Amniotic stem cell (primary cell): Measurements from ENCODE around the gene NDUFB5.

Source experiments
- DNase-seq: peaks from one replicate; lab custom pipeline; 2025; lab: John Stamatoyannopoulos, UW

NDUFB5 gene

DNA sequence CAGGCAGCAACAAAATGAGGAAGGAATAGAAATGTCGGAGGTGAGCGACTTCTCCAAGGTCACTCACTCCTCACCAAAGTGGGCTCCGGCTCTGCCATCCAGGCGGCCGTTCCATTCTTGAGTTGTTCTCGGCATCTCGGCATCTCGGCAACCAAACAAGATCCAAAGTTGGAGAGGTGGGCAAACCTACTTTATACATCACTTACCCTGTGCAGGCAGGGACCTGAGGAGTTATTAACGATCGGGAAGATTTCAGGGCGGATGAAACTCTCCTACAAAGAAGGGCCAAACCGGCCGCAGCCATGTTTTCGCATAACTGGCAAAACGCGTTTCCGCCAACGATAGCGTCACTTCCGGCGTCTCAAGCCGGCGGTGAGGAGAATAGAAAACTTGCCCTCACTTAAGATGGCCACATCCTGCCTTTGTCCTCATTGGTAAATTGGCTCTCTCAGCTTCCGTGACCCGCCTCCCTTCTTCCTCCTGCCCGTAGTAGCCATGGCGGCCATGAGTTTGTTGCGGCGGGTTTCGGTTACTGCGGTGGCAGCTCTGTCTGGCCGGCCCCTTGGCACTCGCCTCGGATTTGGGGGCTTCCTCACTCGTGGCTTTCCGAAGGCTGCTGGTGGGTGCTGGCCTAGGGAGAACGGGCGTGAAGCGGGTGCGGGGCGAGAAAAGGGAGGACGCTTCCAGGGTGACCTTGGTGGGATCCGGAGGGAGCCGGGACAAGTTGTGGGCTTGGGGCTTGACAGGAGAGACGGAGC, at the start of gene NDUFB5, which contains the start of gene MRPL47:
TSS of gene NDUFB5 (plus strand) at position 474 of the 758 bp plus-strand sequence. CDS start at position 496, 22 bp downstream.
TSS of gene MRPL47 (minus strand) at position 318 of the 758 bp plus-strand sequence. CDS start at position 304, 14 bp downstream.
- DNase-seq: peak; percentile 96

DNA sequence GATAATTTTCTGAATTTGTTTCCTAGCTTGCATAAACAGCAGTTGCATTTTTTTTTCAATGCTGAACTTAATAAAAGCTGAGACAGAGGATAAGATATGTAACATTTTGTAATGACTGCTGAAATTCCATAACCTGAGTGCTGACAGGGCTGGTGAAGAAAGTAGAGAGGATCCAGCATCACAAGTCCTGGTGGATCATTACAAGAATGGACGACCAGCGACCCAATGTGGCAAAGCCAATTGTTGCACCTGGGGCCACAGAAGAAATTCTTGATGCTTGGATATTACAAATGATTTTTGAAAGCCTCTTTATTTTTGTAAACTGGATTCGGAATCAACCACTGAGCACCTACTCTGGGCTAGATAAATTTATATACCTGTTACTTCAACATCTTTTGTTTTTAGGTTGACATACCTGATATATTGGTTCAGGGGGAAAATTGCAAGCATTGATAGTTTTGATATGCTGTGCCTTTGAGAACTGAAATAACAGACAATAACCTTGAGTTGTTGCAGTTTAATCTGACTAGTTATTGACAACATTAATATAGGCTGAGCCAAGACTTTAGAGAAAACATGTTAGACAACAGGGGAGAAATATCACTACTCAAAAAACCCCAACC, 45.7 kb upstream of the NDUFB5 start:
- DNase-seq: peak; percentile 48

DNA sequence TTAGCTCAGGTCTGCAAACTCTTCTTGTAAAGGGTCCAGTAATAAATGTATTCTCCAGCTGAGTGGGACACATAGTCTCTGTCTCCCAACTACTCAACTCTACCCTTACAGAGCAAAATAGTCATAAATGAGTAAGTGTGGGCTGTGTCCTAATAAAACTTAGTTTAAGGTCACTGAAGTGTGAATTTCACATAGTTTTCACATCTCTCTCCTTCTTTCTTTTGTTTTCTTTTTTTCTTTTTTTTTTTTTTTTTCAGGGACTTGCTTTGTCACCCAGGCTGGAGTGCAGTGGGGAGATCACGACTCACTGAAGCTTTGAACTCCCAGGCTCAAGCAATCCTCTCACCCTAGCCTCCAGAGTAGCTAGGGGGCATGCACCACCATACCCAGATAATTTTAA, 43.8 kb upstream of the NDUFB5 start:
- DNase-seq: no peak

DNA sequence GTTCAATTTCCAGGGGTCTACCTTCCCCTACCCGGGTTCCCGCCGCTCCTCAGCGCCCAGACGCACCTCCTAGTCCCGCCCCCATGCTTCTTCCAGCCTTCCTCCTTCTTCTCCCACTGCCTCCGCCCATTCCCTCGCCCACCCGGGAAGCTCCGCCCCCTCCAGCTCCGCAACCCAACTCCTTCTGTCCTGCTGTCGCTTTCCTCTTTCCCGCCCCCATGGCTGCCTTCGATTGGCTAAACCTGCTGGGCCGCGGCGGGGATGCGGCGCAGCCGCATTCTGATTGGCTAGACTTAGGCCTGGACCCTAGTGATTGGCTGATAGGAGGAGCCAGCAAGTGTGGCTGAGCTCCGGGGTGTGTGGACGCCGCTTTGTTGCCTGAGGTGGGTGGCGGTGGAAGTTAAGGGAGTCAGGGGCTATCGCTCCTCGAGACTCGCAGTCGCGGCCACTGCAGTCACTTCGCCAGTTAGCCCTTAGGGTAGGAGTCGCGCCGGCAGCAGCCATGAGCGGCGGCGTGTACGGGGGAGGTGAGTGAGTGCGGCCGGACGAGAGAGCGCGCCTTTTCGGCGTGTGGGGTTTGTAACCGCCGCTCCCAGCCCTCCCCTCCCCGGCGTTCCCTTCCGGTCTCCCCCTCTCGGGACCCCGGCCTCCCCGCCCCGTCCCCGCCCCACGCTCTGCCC, 41.9 kb upstream of the NDUFB5 start, which contains the start of gene ACTL6A:
TSS of gene ACTL6A (plus strand) at position 336 of the 680 bp plus-strand sequence. CDS start at position 503, 167 bp downstream.
- DNase-seq: peak; percentile 99

- DNase-seq: peak; percentile 63
Measured at GRCh38 chr3:179563271-179563783, 41.3 kb upstream of the NDUFB5 start.

GRCh38 chr3:179565496-179565895, 39.1 kb upstream of the NDUFB5 start:
- no peak for DNase-seq

DNA sequence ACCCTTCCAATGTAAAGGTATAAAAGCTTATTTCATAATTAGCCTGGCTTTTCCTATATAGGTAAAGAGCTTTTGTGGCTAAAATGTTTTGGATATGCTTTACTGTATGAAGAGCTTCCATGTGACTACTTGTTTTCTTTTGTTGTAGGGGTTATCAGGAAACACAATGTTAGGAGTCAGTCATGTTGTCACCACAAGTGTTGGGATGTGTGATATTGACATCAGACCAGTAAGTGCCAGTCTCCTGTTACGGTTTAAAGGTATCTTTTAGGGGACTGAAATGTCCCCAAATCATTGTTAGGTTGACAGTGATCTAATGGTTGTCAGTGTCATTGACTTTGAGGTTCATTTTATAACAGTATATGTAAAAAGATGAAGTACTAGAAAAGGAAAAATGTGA, 23.6 kb upstream of the NDUFB5 start:
- DNase-seq: no peak

DNA sequence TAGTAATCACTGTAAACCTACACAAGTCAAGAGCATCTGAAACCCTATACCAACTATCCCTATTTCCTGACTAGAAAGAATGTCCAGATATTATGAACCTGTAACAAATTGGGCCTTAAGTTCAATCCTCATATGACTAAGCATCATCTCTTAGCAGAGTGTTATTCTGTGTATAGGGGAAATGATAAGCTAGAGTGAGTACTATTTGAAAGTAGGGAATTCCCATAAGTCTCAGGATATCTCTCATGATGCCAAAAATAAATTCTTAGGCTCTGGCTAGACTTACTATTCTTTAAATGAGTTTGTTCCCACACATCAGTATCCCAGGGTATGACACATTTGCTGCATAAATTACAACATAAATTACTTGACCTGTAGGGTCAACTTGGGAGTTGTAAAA, 15.5 kb upstream of the NDUFB5 start:
- no peak for DNase-seq

GRCh38 chr3:179590669-179591068, 13.9 kb upstream of the NDUFB5 start:
- no peak for DNase-seq

GRCh38 chr3:179591313-179591712, 13.3 kb upstream of the NDUFB5 start:
- no peak for DNase-seq

DNA sequence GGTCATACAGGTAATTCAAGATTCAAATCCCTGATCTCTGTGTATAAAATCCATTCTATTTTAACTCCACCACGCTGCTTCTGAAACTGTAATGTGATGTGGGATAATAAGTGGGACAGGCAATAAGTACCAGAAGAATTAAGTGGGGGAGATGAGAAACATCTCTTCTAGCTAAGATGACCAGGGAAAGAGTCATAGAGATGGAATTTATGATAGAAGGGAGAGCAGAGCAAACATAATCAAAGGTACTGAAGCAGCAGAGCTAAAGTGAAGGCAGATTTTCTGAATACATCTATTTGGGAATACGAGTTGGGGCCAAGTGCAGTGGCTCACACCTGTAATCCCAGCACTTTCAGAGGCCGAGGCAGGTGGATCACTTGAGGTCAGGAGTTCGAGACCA, 5.1 kb upstream of the NDUFB5 start:
- DNase-seq: no peak

GRCh38 chr3:179603321-179603720, 1.3 kb upstream of the NDUFB5 start:
- DNase-seq: no peak

- DNase-seq: no peak
Measured at GRCh38 chr3:179603831-179604230, 763 bp upstream of the NDUFB5 start.

DNA sequence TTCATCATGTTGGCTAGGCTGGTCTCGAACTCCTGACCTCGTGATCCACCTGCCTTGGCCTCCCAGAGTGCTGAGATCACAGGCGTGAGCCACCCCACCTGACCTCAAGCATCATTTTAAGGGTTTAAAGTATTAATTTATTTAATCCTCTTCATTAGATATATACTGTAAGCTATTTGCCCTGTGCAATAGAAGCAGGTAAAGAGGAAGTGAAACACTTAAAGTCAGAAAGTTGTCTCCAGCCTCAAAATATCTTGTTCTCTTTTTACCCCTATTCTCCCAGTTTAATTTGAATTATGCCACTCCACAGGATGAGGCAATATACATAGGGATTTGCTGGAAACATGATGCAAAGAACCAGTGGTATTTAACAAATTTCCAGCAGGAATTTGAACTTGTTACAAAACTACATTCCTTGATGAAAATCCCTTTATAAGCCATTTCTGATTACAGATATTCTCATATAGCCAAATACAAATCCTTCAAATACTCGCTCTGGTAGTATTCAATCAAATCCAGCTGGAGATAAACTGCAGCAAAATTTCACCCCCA, 2.0 kb downstream of the NDUFB5 start:
- DNase-seq: no peak

DNA sequence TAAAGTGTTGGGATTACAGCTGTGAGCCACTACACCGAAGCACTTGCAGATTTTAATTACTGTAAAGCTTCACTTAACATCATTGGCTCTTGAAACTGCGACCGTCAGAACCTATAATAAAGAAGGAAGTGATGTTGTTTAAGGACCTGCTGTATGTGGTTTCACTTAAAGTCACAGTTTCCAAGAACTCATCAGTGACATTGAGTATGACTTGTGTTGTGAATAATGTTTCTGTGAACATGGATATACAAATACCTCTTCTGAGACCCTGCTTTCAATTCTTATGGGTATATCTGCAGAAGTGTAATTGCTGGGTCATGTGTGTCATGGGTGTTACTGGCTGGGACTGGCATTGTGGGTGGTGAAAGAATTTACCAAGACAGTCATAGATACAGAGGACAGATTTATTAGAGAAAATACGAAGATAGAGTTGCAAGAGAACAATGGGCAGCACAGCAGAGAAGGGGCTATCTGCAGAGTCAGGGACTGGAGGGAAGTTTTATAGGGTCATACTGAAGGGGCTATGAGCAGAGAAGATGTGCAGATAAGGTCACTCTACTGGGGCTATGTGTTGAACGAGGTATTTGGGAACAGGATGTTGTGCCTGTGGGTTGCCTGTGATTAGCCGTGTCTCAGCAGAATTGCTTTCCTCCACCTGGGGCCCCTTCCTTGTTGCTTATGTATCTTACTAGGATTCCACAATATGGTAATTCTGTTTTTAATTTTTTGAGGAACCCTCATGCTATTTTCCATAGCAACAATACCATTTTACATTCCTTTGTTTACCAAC, 4.5 kb downstream of the NDUFB5 start:
- DNase-seq: no peak

DNA sequence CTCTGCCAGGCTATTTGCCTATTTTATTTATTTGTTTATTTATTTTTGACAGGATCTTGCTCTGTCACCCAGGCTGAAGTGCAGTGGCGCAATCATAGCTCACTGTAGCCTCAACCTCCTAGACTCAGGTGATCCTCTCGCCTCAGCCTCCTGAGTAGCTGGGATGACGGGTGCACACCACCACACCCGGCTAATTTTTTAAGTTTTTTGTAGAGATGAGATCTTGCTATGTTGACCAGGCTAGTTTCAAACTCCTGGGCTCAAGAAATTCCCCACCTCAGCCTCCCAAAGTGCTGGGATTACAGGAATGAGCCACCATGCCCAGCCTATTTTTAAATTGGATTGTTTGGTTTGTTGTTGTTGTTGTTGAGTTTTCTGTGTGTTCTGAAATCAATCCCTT, 5.5 kb downstream of the NDUFB5 start:
- no peak for DNase-seq

DNA sequence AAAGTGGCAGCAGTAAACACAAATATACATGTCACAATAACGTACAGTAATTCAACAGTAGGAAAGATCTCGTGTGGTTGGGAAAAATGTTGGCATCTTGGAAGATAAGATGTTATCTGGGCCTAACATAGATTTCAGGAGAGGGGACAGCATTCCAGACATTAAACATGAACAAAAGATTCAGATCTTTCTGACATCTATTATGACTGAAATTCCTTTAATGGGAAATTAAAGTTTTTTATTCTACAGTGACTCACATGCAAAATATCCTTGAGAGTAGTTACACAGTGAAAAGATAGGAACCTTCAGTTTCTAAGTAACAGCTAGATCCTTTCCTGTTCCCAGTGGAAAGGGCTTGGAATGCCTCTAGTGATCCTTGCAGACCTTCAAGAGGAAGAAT, 9.2 kb downstream of the NDUFB5 start:
- DNase-seq: no peak

GRCh38 chr3:179615458-179616173, 11.0 kb downstream of the NDUFB5 start:
- DNase-seq: no peak

GRCh38 chr3:179622023-179622422, 17.4 kb downstream of the NDUFB5 start:
- no peak for DNase-seq

GRCh38 chr3:179624451-179624850, 19.9 kb downstream of the NDUFB5 start:
- DNase-seq: no peak
